A549 (cell line): ENCODE results near the gene GOLGA6A. TPM values are rescaled to one million over a fixed set of nuclear protein-coding genes. Genes with fewer than 3 reads are reported as not detected.

ENCODE experiments used
- ATAC-seq, 2 experiments: fragments of 200-7000 bp in 1 of 2; fragments of >200 bp in 1 of 2; cut with Nextera tagmentation in 1 of 2; cut with Tn5 transposase in 1 of 2; 3 replicates each; pipeline versions ENCODE4 v1.8.0 to v1.9.1; 2018 to 2020; ENCODE audit warnings: mild to moderate bottlenecking in 1 of 2, moderate library complexity in 1 of 2
- CTCF ChIA-PET: fragments of 300-600 bp; sonication (Branson Sonifier 250); formaldehyde crosslinking; extraction: SDS; loops from one replicate; lab custom pipeline; 2021; ENCODE audit warnings: antibody characterized with exemption, inconsistent platforms; lab: Yijun Ruan, JAX
- POLR2A ChIA-PET: fragments of 350-600 bp; formaldehyde crosslinking; extraction: SDS; loops from one replicate; lab custom pipeline; 2021; ENCODE audit warnings: antibody characterized with exemption, inconsistent platforms; lab: Yijun Ruan, JAX
- DNase-seq, 2 experiments: peaks; one replicate each; pipeline versions ENCODE4 v3.0.0 to v3.0.0-alpha.2; 2011 to 2016; ENCODE audit warnings: low read depth in 1 of 2, low spot score in 1 of 2
- FAIRE-seq: peaks from 2 replicates; lab custom pipeline; 2011; peaks lifted over from hg19 to GRCh38; lab: Jason Lieb, UNC
- H3K27ac ChIP-seq, 2 experiments: fragments of >200 bp; sonication (Bioruptor Twin); formaldehyde crosslinking; 3 replicates each; pipeline ENCODE4 v1.5.1; 2016 to 2017
- H3K4me1 ChIP-seq: fragments of >200 bp; sonication (Bioruptor Twin); formaldehyde crosslinking; 3 replicates; pipeline ENCODE4 v1.6.1; 2016
- H3K4me2 ChIP-seq: fragments of >200 bp; sonication (Bioruptor Twin); formaldehyde crosslinking; 3 replicates; pipeline ENCODE4 v1.6.1; 2016
- H3K4me3 ChIP-seq: fragments of >200 bp; sonication (Bioruptor Twin); formaldehyde crosslinking; 3 replicates; pipeline ENCODE4 v1.5.1; 2016
- H3K9me3 ChIP-seq: fragments of >200 bp; sonication (Bioruptor Twin); formaldehyde crosslinking; 3 replicates; pipeline ENCODE4 v1.6.1; 2016
- ATOH8 ChIP-seq: fragments of 250-450 bp; sonication (Bioruptor Pico); IDR thresholded peaks from 2 replicates; pipeline ENCODE4 v1.5.0; 2020; ENCODE audit warnings: low read depth, mild to moderate bottlenecking, moderate library complexity
- BCL3 ChIP-seq: fragments of >200 bp; sonication (Bioruptor Twin); formaldehyde crosslinking; IDR thresholded peaks from 3 replicates; pipeline ENCODE4 v1.6.1; 2016
- CBX2 ChIP-seq: fragments of 200-600 bp; sonication (generic); IDR thresholded peaks from 2 replicates; pipeline ENCODE4 v1.6.1; 2016; ENCODE audit warnings: low read depth, mild to moderate bottlenecking, borderline replicate concordance
- CHD2 ChIP-seq: fragments of 150-350 bp; IDR thresholded peaks from 2 replicates; pipeline ENCODE4 v1.6.1; 2014; ENCODE audit warnings: low read length; ENCODE audit not compliant: partially characterized antibody
- CHD4 ChIP-seq: fragments of 200-600 bp; sonication (generic); IDR thresholded peaks from 2 replicates; pipeline ENCODE4 v1.6.1; 2016; ENCODE audit warnings: antibody characterized with exemption, mild to moderate bottlenecking, borderline replicate concordance
- E2F6 ChIP-seq: IDR thresholded peaks from 2 replicates; pipeline ENCODE4 v1.6.1; 2012; ENCODE audit warnings: low read depth, borderline replicate concordance
- FOSB ChIP-seq: fragments of 250-450 bp; sonication (Bioruptor Pico); IDR thresholded peaks from 2 replicates; pipeline ENCODE4 v1.5.0; 2020; ENCODE audit warnings: mild to moderate bottlenecking, moderate library complexity
- HEYL ChIP-seq: fragments of 250-450 bp; sonication (Bioruptor Pico); IDR thresholded peaks from 2 replicates; pipeline ENCODE4 v1.8.0; 2021; ENCODE audit warnings: mild to moderate bottlenecking, moderate library complexity
- JUNB ChIP-seq: fragments of >200 bp; sonication (Bioruptor Twin); formaldehyde crosslinking; IDR thresholded peaks from 2 replicates; pipeline ENCODE4 v1.6.1; 2016
- MAX ChIP-seq: IDR thresholded peaks from 2 replicates; pipeline ENCODE4 v1.6.1; 2012
- NPAS2 ChIP-seq: fragments of 250-450 bp; sonication (Bioruptor Pico); IDR thresholded peaks from 2 replicates; pipeline ENCODE4 v1.8.0; 2022; ENCODE audit warnings: mild to moderate bottlenecking, moderate library complexity, borderline replicate concordance
- RARB ChIP-seq: fragments of 250-450 bp; sonication (Bioruptor Pico); IDR thresholded peaks from 2 replicates; pipeline ENCODE4 v1.8.0; 2021; ENCODE audit warnings: mild to moderate bottlenecking, moderate library complexity
- RFX5 ChIP-seq: fragments of 450-650 bp; IDR thresholded peaks from 2 replicates; pipeline ENCODE4 v1.7.1; 2014; ENCODE audit warnings: antibody characterized with exemption, mild to moderate bottlenecking, moderate library complexity
- RNF2 ChIP-seq: fragments of 200-600 bp; sonication (generic); IDR thresholded peaks from 2 replicates; pipeline ENCODE4 v1.6.1; 2016; ENCODE audit warnings: low read depth, mild to moderate bottlenecking, antibody characterized with exemption, moderate library complexity, borderline replicate concordance
- TFCP2L1 ChIP-seq: fragments of 250-450 bp; sonication (Bioruptor Pico); IDR thresholded peaks from 2 replicates; pipeline ENCODE4 v1.5.0; 2021; ENCODE audit warnings: mild to moderate bottlenecking
- USF2 ChIP-seq: fragments of 450-650 bp; IDR thresholded peaks from 2 replicates; pipeline ENCODE4 v1.6.1; 2014; ENCODE audit warnings: antibody characterized with exemption
- WGBS: methylation state at CpG from one replicate; pipeline ENCODE4 v1.1.6; 2017; ENCODE audit errors: missing lambda C conversion rate; 5-methylcytosine and 5-hydroxymethylcytosine counted together
- polyA plus RNA-seq, 4 experiments: library from polyadenylated mRNA; depleted of rRNA in 3 of 4; stranded (reverse); fragments of >200 nt; fragmentation: RNase III in 1 of 4; extraction: RNeasy Plus Mini Kit Qiagen cat#74134 plus additional on column Dnase treatment in 1 of 4; gene quantifications; 2 replicates in 3 of 4; 3 replicates in 1 of 4; pipeline ENCODE4 v1.2.3, GENCODE V29; 2011 to 2017
- small RNA-seq, 6 experiments: library from RNA; depleted of rRNA; stranded (forward); fragments of <200 nt; gene quantifications; one replicate each; pipeline ENCODE3, GENCODE V24; 2012

The GOLGA6A gene
- polyA plus RNA-seq, 2 of the 4 experiments (the other 2 are of a cell fraction), result 0.03 to 0.05 TPM

GRCh38 chr15:74025436-74025835, 56.9 kb downstream of the GOLGA6A start:
- no peak for FAIRE-seq
- H3K4me2 ChIP-seq, result no peak overlapping the region
- POLR2A ChIA-PET, result no interaction called here

GRCh38 chr15:74024687-74025086, 57.7 kb downstream of the GOLGA6A start:
- ChIA-PET POLR2A (no interaction called here), CTCF (interaction anchor here (0.9 to 2.8 kb wide), 4 partner anchors 13 to 59 kb away, joined by 3 to 15 read pairs (median 4); no protein-coding TSS in a partner anchor)
- FAIRE-seq, result no peak
- no peak overlapping the region for H3K4me2 ChIP-seq
- DNase-seq, result no peak
- H3K27ac ChIP-seq, result no peak overlapping the region
- H3K4me3 ChIP-seq, result no peak overlapping the region
- no peaks in the 10 kb centered on the region for H3K4me1 ChIP-seq
- 100% methylated on average over 1 of the region's 2 CpGs for WGBS
- no peak for TF ChIP-seq CBX2
- TF ChIP-seq JUNB, result no peak
- no peak for TF ChIP-seq RNF2
- TF ChIP-seq NPAS2, result no peak
- TF ChIP-seq CHD2, result no peak
- TF ChIP-seq CHD4, result no peak
- no peak for TF ChIP-seq RARB (CRISPR knock-in tag)
- TF ChIP-seq E2F6, result no peak
- no peak for TF ChIP-seq TFCP2L1
- TF ChIP-seq BCL3, result no peak
- no peak for TF ChIP-seq HEYL
- no peak for TF ChIP-seq FOSB (CRISPR knock-in tag)
- no peak for ATAC-seq
- H3K9me3 ChIP-seq, result no peaks in the 10 kb centered on the region

More at GRCh38 chr15:74025436-74025835, 56.9 kb downstream of the GOLGA6A start:
- TF ChIP-seq RNF2, result no peak
- CTCF ChIA-PET, result interaction anchor here (0.5 to 2.8 kb wide), 4 partner anchors 12 to 297 kb away, joined by 3 to 15 read pairs (median 3); no protein-coding TSS in a partner anchor
- Histone ChIP-seq H3K4me1 (no peaks in the 10 kb centered on the region), H3K27ac (no peak overlapping the region), H3K4me3 (no peak overlapping the region), H3K9me3 (no peaks in the 10 kb centered on the region)
- DNase-seq (no peak), ATAC-seq (no peak)
- 92% methylated on average over 5 of the region's 5 CpGs for WGBS

DNA sequence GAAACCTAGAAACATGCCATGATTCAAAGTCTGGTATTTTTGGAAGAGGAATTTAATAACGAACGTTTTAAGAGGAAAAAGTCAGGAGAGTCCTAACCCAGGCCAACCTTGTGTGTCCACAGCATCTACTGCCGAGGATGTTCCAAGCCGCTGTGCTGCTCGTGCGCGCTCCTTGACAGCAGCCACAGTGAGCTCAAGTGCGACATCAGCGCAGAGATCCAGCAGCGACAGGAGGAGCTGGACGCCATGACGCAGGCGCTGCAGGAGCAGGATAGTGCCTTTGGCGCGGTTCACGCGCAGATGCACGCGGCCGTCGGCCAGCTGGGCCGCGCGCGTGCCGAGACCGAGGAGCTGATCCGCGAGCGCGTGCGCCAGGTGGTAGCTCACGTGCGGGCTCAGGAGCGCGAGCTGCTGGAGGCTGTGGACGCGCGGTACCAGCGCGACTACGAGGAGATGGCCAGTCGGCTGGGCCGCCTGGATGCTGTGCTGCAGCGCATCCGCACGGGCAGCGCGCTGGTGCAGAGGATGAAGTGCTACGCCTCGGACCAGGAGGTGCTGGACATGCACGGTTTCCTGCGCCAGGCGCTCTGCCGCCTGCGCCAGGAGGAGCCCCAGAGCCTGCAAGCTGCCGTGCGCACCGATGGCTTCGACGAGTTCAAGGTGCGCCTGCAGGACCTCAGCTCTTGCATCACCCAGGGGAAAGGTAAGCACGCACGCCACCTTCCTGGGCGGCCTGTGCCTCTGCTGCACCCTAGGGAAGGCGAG, 59.5 kb downstream of the GOLGA6A start:
- Histone ChIP-seq H3K4me2 (no peak overlapping the region), H3K4me1 (no peaks in the 10 kb centered on the region), H3K27ac (no peak overlapping the region), H3K4me3 (no peak overlapping the region), H3K9me3 (no peaks in the 10 kb centered on the region)
- WGBS, result 96% methylated on average over 55 of the region's 66 CpGs
- ATAC-seq, result no peak
- no peak for DNase-seq
- CTCF ChIA-PET, result interaction anchor here (1.0 kb wide), 1 partner anchor 25 kb away, joined by 3 read pairs; no protein-coding TSS in a partner anchor
- no peak for TF ChIP-seq ATOH8 (CRISPR knock-in tag)
- no peak for TF ChIP-seq MAX
- no peak for TF ChIP-seq USF2
- no peak for TF ChIP-seq RFX5
- POLR2A ChIA-PET, result no interaction called here
- FAIRE-seq, result no peak

Small RNA genes lying within 50 kb of the gene (small RNA-seq; reads per million reads assigned to genes)
- 0 reads per million in 6 experiments for gene RN7SL429P

Other genes with a start within 250 kb of the GOLGA6A start
- not detected in 2 replicates for gene TBC1D21, start 209.0 kb downstream of the GOLGA6A start, polyA plus RNA-seq (2011; rRNA removed)
- not detected in 3 replicates for gene TBC1D21, start 209.0 kb downstream of the GOLGA6A start, polyA plus RNA-seq (2017; fragmentation: RNase III; extraction: RNeasy Plus Mini Kit Qiagen cat#74134 plus additional on column Dnase treatment)
- gene LOXL1, start 156.1 kb downstream of the GOLGA6A start, polyA plus RNA-seq (2011; rRNA removed), result 0.65 and 0.90 TPM in 2 replicates
- 0.29 to 0.62 TPM (median 0.44 TPM) in 3 replicates for gene LOXL1, start 156.1 kb downstream of the GOLGA6A start, polyA plus RNA-seq (2017; fragmentation: RNase III; extraction: RNeasy Plus Mini Kit Qiagen cat#74134 plus additional on column Dnase treatment)
- gene STOML1, start 90.3 kb downstream of the GOLGA6A start, polyA plus RNA-seq (2011; rRNA removed), result 3.5 and 4.3 TPM in 2 replicates
- 4.9 to 6.3 TPM (median 5.7 TPM) in 3 replicates for gene STOML1, start 90.3 kb downstream of the GOLGA6A start, polyA plus RNA-seq (2017; fragmentation: RNase III; extraction: RNeasy Plus Mini Kit Qiagen cat#74134 plus additional on column Dnase treatment)
- 2.1 and 3.9 TPM in 2 replicates for gene PML, start 87.8 kb downstream of the GOLGA6A start, polyA plus RNA-seq (2011; rRNA removed)
- gene PML, start 87.8 kb downstream of the GOLGA6A start, polyA plus RNA-seq (2017; fragmentation: RNase III; extraction: RNeasy Plus Mini Kit Qiagen cat#74134 plus additional on column Dnase treatment), result 7.8 to 8.5 TPM (median 8.4 TPM) in 3 replicates
- 0.03 and 0.12 TPM in 2 replicates for gene ISLR2, start 48.0 kb upstream of the GOLGA6A start, polyA plus RNA-seq (2011; rRNA removed)
- 0.10 to 0.25 TPM (median 0.17 TPM) in 3 replicates for gene ISLR2, start 48.0 kb upstream of the GOLGA6A start, polyA plus RNA-seq (2017; fragmentation: RNase III; extraction: RNeasy Plus Mini Kit Qiagen cat#74134 plus additional on column Dnase treatment)
- gene ISLR, start 91.2 kb upstream of the GOLGA6A start, polyA plus RNA-seq (2011; rRNA removed), result 0.10 and 0.28 TPM in 2 replicates
- 0.25 to 0.43 TPM (median 0.30 TPM) in 3 replicates for gene ISLR, start 91.2 kb upstream of the GOLGA6A start, polyA plus RNA-seq (2017; fragmentation: RNase III; extraction: RNeasy Plus Mini Kit Qiagen cat#74134 plus additional on column Dnase treatment)
- gene STRA6, start 120.2 kb upstream of the GOLGA6A start, polyA plus RNA-seq (2011; rRNA removed), result 35.0 and 49.8 TPM in 2 replicates
- 60.6 to 76.4 TPM (median 70.2 TPM) in 3 replicates for gene STRA6, start 120.2 kb upstream of the GOLGA6A start, polyA plus RNA-seq (2017; fragmentation: RNase III; extraction: RNeasy Plus Mini Kit Qiagen cat#74134 plus additional on column Dnase treatment)
- 5.4 and 5.9 TPM in 2 replicates for gene CCDC33, start 153.8 kb upstream of the GOLGA6A start, polyA plus RNA-seq (2011; rRNA removed)
- 9.2 to 11.9 TPM (median 10.4 TPM) in 3 replicates for gene CCDC33, start 153.8 kb upstream of the GOLGA6A start, polyA plus RNA-seq (2017; fragmentation: RNase III; extraction: RNeasy Plus Mini Kit Qiagen cat#74134 plus additional on column Dnase treatment)